SU-DHL-6 (cell line): Measurements from ENCODE around the gene PRDM16.

Experiments
- CTCF ChIP-seq: fragments of 200-600 bp; sonication (generic); IDR thresholded peaks from one replicate; pipeline ENCODE4 v1.5.1; 2017; ENCODE audit warnings: antibody characterized with exemption, mild to moderate bottlenecking, low read length, moderate library complexity; ENCODE audit not compliant: insufficient read depth, poor library complexity, severe bottlenecking
- EZH2phosphoT487 ChIP-seq: fragments of 200-600 bp; sonication (generic), shearing (Covaris generic); conservative IDR thresholded peaks from 2 replicates; pipeline ENCODE4 v1.6.1; 2018; ENCODE audit warnings: mild to moderate bottlenecking, antibody characterized with exemption, low read length, moderate library complexity, mixed read lengths

- TF ChIP-seq CTCF: no peak
- no peak for TF ChIP-seq EZH2phosphoT487
Measured at GRCh38 chr1:3033790-3034090, 35.3 kb upstream of the PRDM16 start.
